OCI-LY1 (cell line): ENCODE results near the gene LSS.

Source experiments
- H2AFZ ChIP-seq: fragments of 200-600 bp; sonication (generic), shearing (Covaris generic); 2 replicates; pipeline ENCODE4 v1.6.0; 2014; ENCODE audit warnings: antibody characterized with exemption, mild to moderate bottlenecking, low read length
- H3F3A ChIP-seq: fragments of 200-600 bp; sonication (generic), shearing (Covaris generic); 2 replicates; pipeline ENCODE4 v1.6.0; 2014; ENCODE audit warnings: mild to moderate bottlenecking, antibody characterized with exemption, low read length, moderate library complexity; ENCODE audit not compliant: insufficient read depth
- H3K27ac ChIP-seq: fragments of 200-600 bp; sonication (generic); 2 replicates; pipeline ENCODE4 v1.5.1; 2014; ENCODE audit warnings: low read length, mixed run types, mild to moderate bottlenecking, low read depth; ENCODE audit not compliant: poor library complexity, severe bottlenecking
- H3K27me3 ChIP-seq: fragments of 200-600 bp; sonication (generic); 2 replicates; pipeline ENCODE4 v1.6.0; 2014; ENCODE audit warnings: antibody characterized with exemption, mild to moderate bottlenecking, low read length, moderate library complexity; ENCODE audit not compliant: insufficient read depth
- H3K36me3 ChIP-seq: fragments of 200-600 bp; sonication (generic); 2 replicates; pipeline ENCODE4 v1.6.1; 2014; ENCODE audit warnings: mild to moderate bottlenecking, antibody characterized with exemption, low read length, moderate library complexity, mixed read lengths; ENCODE audit not compliant: insufficient read depth
- H3K4me1 ChIP-seq: fragments of 200-600 bp; sonication (generic); 2 replicates; pipeline ENCODE4 v1.5.1; 2014; ENCODE audit warnings: mild to moderate bottlenecking, low read length, moderate library complexity; ENCODE audit not compliant: insufficient read depth, severe bottlenecking
- H3K4me2 ChIP-seq: fragments of 200-600 bp; sonication (generic), shearing (Covaris generic); 2 replicates; pipeline ENCODE4 v1.6.1; 2014; ENCODE audit warnings: low read length
- H3K4me3 ChIP-seq: fragments of 200-600 bp; sonication (generic); 2 replicates; pipeline ENCODE4 v1.5.1; 2014; ENCODE audit warnings: low read length, low read depth, mild to moderate bottlenecking, mixed read lengths; ENCODE audit not compliant: poor library complexity, severe bottlenecking
- H3K79me2 ChIP-seq: fragments of 200-600 bp; shearing (Covaris generic); 2 replicates; pipeline ENCODE4 v1.6.1; 2016; ENCODE audit warnings: mixed run types, low read length, mixed read lengths; ENCODE audit not compliant: insufficient read depth
- H3K9ac ChIP-seq: fragments of 200-600 bp; sonication (generic), shearing (Covaris generic); 2 replicates; pipeline ENCODE4 v1.6.1; 2014; ENCODE audit warnings: mild to moderate bottlenecking, low read length, mixed read lengths
- H3K9me2 ChIP-seq: fragments of 200-600 bp; sonication (generic), shearing (Covaris generic); 2 replicates; pipeline ENCODE4 v1.6.1; 2014; ENCODE audit warnings: low read depth, mild to moderate bottlenecking, low read length, mixed read lengths
- H3K9me3 ChIP-seq: fragments of 200-600 bp; shearing (Covaris generic); 2 replicates; pipeline ENCODE4 v1.6.1; 2014; ENCODE audit warnings: low read length, mixed read lengths
- H4K20me1 ChIP-seq: fragments of 200-600 bp; sonication (generic), shearing (Covaris generic); 2 replicates; pipeline ENCODE4 v1.6.0; 2016; ENCODE audit warnings: mild to moderate bottlenecking, low read length; ENCODE audit not compliant: insufficient read depth
- CTCF ChIP-seq: fragments of 200-600 bp; sonication (generic), shearing (Covaris generic); IDR thresholded peaks from 2 replicates; pipeline ENCODE4 v1.5.1; 2017; ENCODE audit warnings: mild to moderate bottlenecking, antibody characterized with exemption, low read length, moderate library complexity, mixed read lengths
- EZH2 ChIP-seq: fragments of 200-600 bp; sonication (generic), shearing (Covaris generic); IDR thresholded peaks from 2 replicates; pipeline ENCODE4 v1.8.0; 2017; ENCODE audit warnings: borderline replicate concordance, mixed run types, mild to moderate bottlenecking, antibody characterized with exemption, low read length, moderate library complexity, mixed read lengths

Gene LSS

GRCh38 chr21:46194374-46195334 lies 33.9 kb downstream of the LSS start:
- no peaks in the 10 kb centered on the region for H4K20me1 ChIP-seq
- no peak for TF ChIP-seq CTCF
- TF ChIP-seq EZH2: no peak
- no peak overlapping the region for H3K27ac ChIP-seq
- no peak overlapping the region for H3K4me2 ChIP-seq
- H2AFZ ChIP-seq: no peak overlapping the region
- H3K9me2 ChIP-seq: no peaks in the 10 kb centered on the region
- no peaks in the 10 kb centered on the region for H3K27me3 ChIP-seq
- H3K4me1 ChIP-seq: no peaks in the 10 kb centered on the region
- no peaks in the 10 kb centered on the region for H3K79me2 ChIP-seq
- H3K9me3 ChIP-seq: no peaks in the 10 kb centered on the region
- peaks cover 72% of the 10 kb centered on the region for H3K36me3 ChIP-seq
- no peaks in the 10 kb centered on the region for H3F3A ChIP-seq
- H3K9ac ChIP-seq: no peak overlapping the region
- H3K4me3 ChIP-seq: no peak overlapping the region

GRCh38 chr21:46193829-46194373 lies 34.7 kb downstream of the LSS start:
- Histone ChIP-seq H4K20me1 (no peaks in the 10 kb centered on the region), H3K9ac (no peak overlapping the region), H3K27ac (no peak overlapping the region), H3K4me2 (no peak overlapping the region), H3K79me2 (no peaks in the 10 kb centered on the region), H3K4me3 (no peak overlapping the region), H3F3A (no peaks in the 10 kb centered on the region), H3K4me1 (no peaks in the 10 kb centered on the region), H3K9me3 (no peaks in the 10 kb centered on the region), H3K27me3 (no peaks in the 10 kb centered on the region), H3K9me2 (no peaks in the 10 kb centered on the region), H3K36me3 (peaks cover 71% of the 10 kb centered on the region), H2AFZ (no peak overlapping the region)
- TF ChIP-seq EZH2: no peak
- TF ChIP-seq CTCF: no peak

GRCh38 chr21:46191686-46192575 lies 36.6 kb downstream of the LSS start:
- no peaks in the 10 kb centered on the region for H3K27me3 ChIP-seq
- H2AFZ ChIP-seq: no peak overlapping the region
- peaks cover 15% of the 10 kb centered on the region for H3K4me1 ChIP-seq
- no peaks in the 10 kb centered on the region for H3K9me2 ChIP-seq
- no peaks in the 10 kb centered on the region for H3K79me2 ChIP-seq
- no peaks in the 10 kb centered on the region for H3K9me3 ChIP-seq
- no peak overlapping the region for H3K27ac ChIP-seq
- peaks cover 65% of the 10 kb centered on the region for H3K36me3 ChIP-seq
- H3K9ac ChIP-seq: no peak overlapping the region
- no peaks in the 10 kb centered on the region for H3F3A ChIP-seq
- H3K4me3 ChIP-seq: no peak overlapping the region
- H3K4me2 ChIP-seq: no peak overlapping the region
- TF ChIP-seq EZH2: no peak
- no peak for TF ChIP-seq CTCF
- no peaks in the 10 kb centered on the region for H4K20me1 ChIP-seq
